ENCODE data around the gene TM4SF20. TPM values are rescaled to one million over a fixed set of nuclear protein-coding genes. Genes with fewer than 3 reads are reported as not detected.

TM4SF20 gene
- total RNA-seq, 3 donors from 2014 or later, result not detected

DNA sequence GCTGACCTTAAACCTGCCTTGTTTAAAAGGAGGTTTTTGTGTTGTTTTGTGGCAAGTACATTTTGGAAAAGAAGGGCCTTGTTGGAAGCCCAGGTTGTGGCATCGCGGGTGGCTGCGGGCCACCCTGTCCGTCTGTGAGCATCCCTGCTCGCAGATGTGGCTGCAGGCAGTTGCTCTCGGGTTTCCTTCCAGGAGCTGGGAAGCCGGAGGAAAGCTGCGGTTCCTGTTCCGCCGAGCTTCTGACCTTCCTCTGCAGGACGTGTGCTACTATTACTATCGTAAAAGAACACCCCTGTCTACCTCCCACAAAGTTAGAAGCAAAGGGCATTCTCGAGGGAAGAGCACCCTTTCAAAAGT, 53.3 kb downstream of the TM4SF20 start:
- Histone ChIP-seq H3K27ac (peak overlapping the region; percentile 94 to 96), H3K4me3 (peak overlapping the region; percentile 91 to 100 (median 94)), H3K27me3 (no peaks in the 10 kb centered on the region), H3K36me3 (no peaks in the 10 kb centered on the region), H3K4me1 (no peaks in the 10 kb centered on the region), H3K9me3 (no peaks in the 10 kb centered on the region)
- no peak for DNase-seq (ENCODE audit: low spot score in 2 of 2)
- TF ChIP-seq, protein P1, sequence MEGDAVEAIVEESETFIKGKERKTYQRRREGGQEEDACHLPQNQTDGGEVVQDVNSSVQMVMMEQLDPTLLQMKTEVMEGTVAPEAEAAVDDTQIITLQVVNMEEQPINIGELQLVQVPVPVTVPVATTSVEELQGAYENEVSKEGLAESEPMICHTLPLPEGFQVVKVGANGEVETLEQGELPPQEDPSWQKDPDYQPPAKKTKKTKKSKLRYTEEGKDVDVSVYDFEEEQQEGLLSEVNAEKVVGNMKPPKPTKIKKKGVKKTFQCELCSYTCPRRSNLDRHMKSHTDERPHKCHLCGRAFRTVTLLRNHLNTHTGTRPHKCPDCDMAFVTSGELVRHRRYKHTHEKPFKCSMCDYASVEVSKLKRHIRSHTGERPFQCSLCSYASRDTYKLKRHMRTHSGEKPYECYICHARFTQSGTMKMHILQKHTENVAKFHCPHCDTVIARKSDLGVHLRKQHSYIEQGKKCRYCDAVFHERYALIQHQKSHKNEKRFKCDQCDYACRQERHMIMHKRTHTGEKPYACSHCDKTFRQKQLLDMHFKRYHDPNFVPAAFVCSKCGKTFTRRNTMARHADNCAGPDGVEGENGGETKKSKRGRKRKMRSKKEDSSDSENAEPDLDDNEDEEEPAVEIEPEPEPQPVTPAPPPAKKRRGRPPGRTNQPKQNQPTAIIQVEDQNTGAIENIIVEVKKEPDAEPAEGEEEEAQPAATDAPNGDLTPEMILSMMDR (IDR thresholded peaks at IDR 0.05), result no peak
- TF ChIP-seq POLR2AphosphoS5 (IDR thresholded peaks at IDR 0.05) (no peak), POLR2A (IDR thresholded peaks at IDR 0.05) (no peak)
- intact Hi-C loops (cut with DNase I; ENCODE audit: low total_unique reads), result no loop called here

DNA sequence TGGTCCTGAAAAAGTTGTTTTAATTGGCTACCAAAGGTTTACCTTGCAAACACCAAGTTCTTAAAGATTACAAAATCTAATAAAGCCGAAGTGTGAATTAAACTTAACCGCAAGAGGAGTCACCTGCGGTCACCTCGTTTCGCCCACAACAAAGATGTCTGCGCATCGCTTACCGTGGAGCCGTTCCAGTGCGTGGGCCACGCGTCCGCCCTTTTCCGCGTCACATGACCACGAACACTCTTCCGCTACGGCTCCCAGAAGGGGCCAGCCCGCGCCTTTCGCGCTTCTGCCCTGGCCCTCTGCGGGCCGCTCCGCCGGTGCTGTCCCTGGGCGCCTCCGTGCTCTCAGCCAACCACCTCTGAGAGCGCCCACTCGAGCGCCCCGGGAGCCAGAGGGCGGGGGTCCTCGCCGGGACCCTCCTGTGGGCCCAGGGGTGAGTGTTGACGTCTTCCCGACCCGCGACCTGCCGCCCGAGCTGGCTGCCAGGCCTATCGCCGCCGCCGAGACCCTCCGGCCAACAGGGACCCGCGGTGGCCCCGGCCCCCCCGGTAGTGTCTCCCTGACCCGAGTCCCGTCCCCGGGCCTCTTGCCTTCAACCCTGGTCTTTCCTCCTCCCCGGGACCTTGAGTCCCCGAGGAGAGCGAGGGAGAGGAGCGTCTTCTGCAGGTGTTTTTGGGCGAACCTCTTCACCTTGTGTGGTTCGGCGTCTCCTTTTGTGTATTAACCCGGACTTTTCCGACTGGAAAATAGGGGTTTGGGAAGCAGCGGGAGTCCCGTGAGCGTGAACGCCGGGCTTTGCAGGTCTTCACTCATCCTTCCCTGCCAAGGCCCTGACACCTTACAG, 53.9 kb downstream of the TM4SF20 start, which contains the start of gene MFF:
Gene MFF (plus strand): TSS at position 257 of the 844 bp plus-strand sequence. CDS start 5,415 bp downstream, outside the sequence.
- no peaks in the 10 kb centered on the region for H3K4me1 ChIP-seq
- TF ChIP-seq, protein P1 (IDR thresholded peaks at IDR 0.05), result peak in 1 of 3 donors; percentile 6
- TF ChIP-seq POLR2AphosphoS5 (IDR thresholded peaks at IDR 0.05), result peak; percentile 85 to 94 (median 92)
- peak; percentile 51 for TF ChIP-seq POLR2A (IDR thresholded peaks at IDR 0.05)
- intact Hi-C loops (cut with DNase I; ENCODE audit: low total_unique reads), result no loop called here
- DNase-seq (ENCODE audit: low spot score in 2 of 2), result peak; percentile 87 to 91
- H3K9me3 ChIP-seq, result no peaks in the 10 kb centered on the region
- H3K27ac ChIP-seq, result peak within 1 kb of the TSS; percentile 94 to 96
- no peaks in the 10 kb centered on the region for H3K36me3 ChIP-seq
- H3K4me3 ChIP-seq, result peak within 1 kb of the TSS; percentile 91 to 100 (median 94)
- H3K27me3 ChIP-seq, result no peaks in the 10 kb centered on the region

DNA sequence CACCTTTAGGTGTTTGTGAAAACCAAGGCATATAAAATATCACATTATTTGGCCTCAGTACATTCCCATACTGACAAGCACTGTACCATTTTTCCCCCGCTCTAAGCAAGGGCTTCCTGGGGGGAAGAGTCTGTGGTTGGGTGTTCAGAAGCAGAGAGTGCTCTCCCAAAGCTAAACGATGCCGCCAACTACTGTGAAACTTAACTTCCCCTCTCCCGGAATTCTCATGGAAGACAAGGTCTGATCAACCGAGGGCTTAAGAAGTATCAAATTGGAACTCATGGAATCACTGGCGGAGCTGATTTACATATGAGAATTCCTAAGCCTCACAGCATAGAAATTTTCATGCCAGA, 54.5 kb downstream of the TM4SF20 start:
- peak overlapping the region; percentile 91 to 100 (median 94) for H3K4me3 ChIP-seq
- H3K27me3 ChIP-seq, result no peaks in the 10 kb centered on the region
- no peak for DNase-seq (ENCODE audit: low spot score in 2 of 2)
- TF ChIP-seq POLR2AphosphoS5 (IDR thresholded peaks at IDR 0.05) (no peak), POLR2A (IDR thresholded peaks at IDR 0.05) (no peak)
- TF ChIP-seq, protein P1 (IDR thresholded peaks at IDR 0.05), result no peak
- peak overlapping the region; percentile 94 to 96 for H3K27ac ChIP-seq
- H3K36me3 ChIP-seq, result no peaks in the 10 kb centered on the region
- H3K4me1 ChIP-seq, result no peaks in the 10 kb centered on the region
- intact Hi-C loops (cut with DNase I; ENCODE audit: low total_unique reads), result no loop called here
- no peaks in the 10 kb centered on the region for H3K9me3 ChIP-seq

DNA sequence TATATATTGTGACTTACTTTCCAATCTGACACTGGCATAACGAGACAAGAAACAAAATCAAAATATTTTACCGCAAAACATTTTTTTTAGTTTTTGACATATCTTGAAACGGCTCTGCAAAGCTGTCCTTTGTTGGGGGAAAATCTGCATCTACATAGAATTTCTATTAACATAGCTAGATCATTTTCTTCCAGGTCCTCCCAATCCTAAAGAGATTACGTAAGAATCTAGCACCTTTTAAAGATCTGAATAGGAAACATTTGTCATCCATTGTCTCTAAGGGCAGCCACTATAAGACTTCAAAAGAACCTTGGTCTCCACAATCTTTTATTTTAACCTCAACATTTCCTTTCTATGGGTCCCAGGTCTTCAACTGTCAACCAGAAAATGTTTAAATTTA, 55.3 kb downstream of the TM4SF20 start:
- TF ChIP-seq POLR2A (IDR thresholded peaks at IDR 0.05), result no peak
- TF ChIP-seq POLR2AphosphoS5 (IDR thresholded peaks at IDR 0.05), result no peak
- TF ChIP-seq, protein P1 (IDR thresholded peaks at IDR 0.05), result no peak
- intact Hi-C loops (cut with DNase I; ENCODE audit: low total_unique reads), result no loop called here

DNA sequence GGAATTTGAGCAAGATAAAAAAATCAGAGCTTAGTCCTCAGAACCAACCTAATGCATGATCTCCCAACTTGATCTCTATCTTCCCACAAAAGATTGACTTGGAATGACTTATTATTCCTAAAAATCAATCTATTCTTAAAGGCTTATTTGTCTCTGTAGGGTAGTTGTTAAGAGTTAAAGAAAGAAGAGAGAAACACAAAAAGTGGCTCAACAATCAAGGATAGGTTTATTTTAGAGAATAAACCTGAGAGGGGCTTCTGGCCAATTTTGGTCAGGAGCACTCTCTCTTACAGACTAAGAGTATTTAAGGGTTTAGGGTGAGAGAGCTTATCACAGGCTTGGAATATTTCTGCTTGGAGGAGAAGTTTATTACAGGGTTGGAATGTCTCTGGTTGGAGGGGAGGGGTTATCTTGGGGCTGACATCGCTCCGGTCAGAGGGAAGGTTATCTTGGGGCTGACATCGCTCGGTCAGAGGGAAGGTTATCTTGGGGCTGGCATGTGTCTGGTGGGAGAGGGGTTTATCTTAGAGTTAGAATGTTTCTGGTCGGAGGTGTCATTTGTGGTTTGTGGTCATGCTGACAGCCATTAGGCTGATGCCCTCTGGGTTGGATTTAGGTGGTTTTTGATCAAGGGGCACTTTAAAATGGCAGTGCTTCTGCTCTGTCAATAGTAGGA, 56.4 kb downstream of the TM4SF20 start:
- Histone ChIP-seq H3K4me1 (no peaks in the 10 kb centered on the region), H3K36me3 (no peaks in the 10 kb centered on the region), H3K9me3 (no peaks in the 10 kb centered on the region), H3K4me3 (no peak overlapping the region), H3K27me3 (no peaks in the 10 kb centered on the region), H3K27ac (no peak overlapping the region)
- intact Hi-C loops (cut with DNase I; ENCODE audit: low total_unique reads), result no loop called here
- TF ChIP-seq, protein P1 (IDR thresholded peaks at IDR 0.05), result no peak
- no peak for TF ChIP-seq POLR2AphosphoS5 (IDR thresholded peaks at IDR 0.05)
- no peak for TF ChIP-seq POLR2A (IDR thresholded peaks at IDR 0.05)
- no peak for DNase-seq (ENCODE audit: low spot score in 2 of 2)

More for the DNA sequence above, 55.3 kb downstream of the TM4SF20 start:
- H3K27me3 ChIP-seq, result no peaks in the 10 kb centered on the region
- no peak for DNase-seq (ENCODE audit: low spot score in 2 of 2)
- H3K36me3 ChIP-seq, result no peaks in the 10 kb centered on the region
- no peak overlapping the region for H3K4me3 ChIP-seq
- no peak overlapping the region for H3K27ac ChIP-seq
- no peaks in the 10 kb centered on the region for H3K4me1 ChIP-seq
- H3K9me3 ChIP-seq, result no peaks in the 10 kb centered on the region

All from breast epithelium (tissue), 4 donors.